Choroid plexus epithelial cell (primary cell): ENCODE data around the gene IP6K3.

ENCODE experiments used
- DNase-seq: peaks from one replicate; pipeline ENCODE4 v3.0.0-alpha.2; 2010; ENCODE audit warnings: low read depth
- H3K4me3 ChIP-seq: 2 replicates; pipeline ENCODE4 v1.5.1; 2011; ENCODE audit warnings: low read depth, mild to moderate bottlenecking, control low read depth, low read length, moderate library complexity
- CTCF ChIP-seq: conservative IDR thresholded peaks from 2 replicates; pipeline ENCODE4 v1.5.1; 2011; ENCODE audit warnings: low read depth, mild to moderate bottlenecking, control low read depth, inconsistent platforms, low read length, moderate library complexity

IP6K3 gene

GRCh38 chr6:33718713-33719112 lies 28.0 kb downstream of the IP6K3 start:
- no peak for TF ChIP-seq CTCF
- no peak for DNase-seq
- H3K4me3 ChIP-seq, result no peak overlapping the region

- no peak overlapping the region for H3K4me3 ChIP-seq
- TF ChIP-seq CTCF, result no peak
- no peak for DNase-seq
Observed at GRCh38 chr6:33717934-33718455, 28.7 kb downstream of the IP6K3 start.

GRCh38 chr6:33716890-33717632 lies 29.6 kb downstream of the IP6K3 start:
- TF ChIP-seq CTCF, result no peak
- DNase-seq, result no peak
- no peak overlapping the region for H3K4me3 ChIP-seq

- no peak for TF ChIP-seq CTCF
Observed at GRCh38 chr6:33716379-33716778, 30.3 kb downstream of the IP6K3 start.

GRCh38 chr6:33714385-33715040 lies 32.2 kb downstream of the IP6K3 start:
- H3K4me3 ChIP-seq, result no peak overlapping the region
- no peak for DNase-seq
- TF ChIP-seq CTCF, result no peak

More at GRCh38 chr6:33716379-33716778, 30.3 kb downstream of the IP6K3 start:
- DNase-seq, result no peak
- H3K4me3 ChIP-seq, result no peak overlapping the region

- no peak for TF ChIP-seq CTCF
Observed at GRCh38 chr6:33713786-33714185, 32.9 kb downstream of the IP6K3 start.

More at GRCh38 chr6:33713786-33714185, 32.9 kb downstream of the IP6K3 start:
- no peak for DNase-seq
- no peak overlapping the region for H3K4me3 ChIP-seq
